Keratinocyte (primary cell): ENCODE measurements around the gene CCDC24.

Experiments
- CTCF ChIP-seq, 3 experiments: IDR thresholded peaks in 1 of 3; conservative IDR thresholded peaks in 1 of 3; optimal IDR thresholded peaks in 1 of 3; 2 replicates in 2 of 3; 3 replicates in 1 of 3; pipeline versions ENCODE3 to v1.5.1; 2011; ENCODE audit warnings: low read length in 3 of 3, mild to moderate bottlenecking in 3 of 3, moderate library complexity in 2 of 3, control low read depth in 1 of 3, inconsistent platforms in 1 of 3; ENCODE audit not compliant: insufficient read depth in 2 of 3; ENCODE audit errors: extremely low read depth in 1 of 3
- EZH2 ChIP-seq: IDR thresholded peaks from one replicate; pipeline ENCODE4 v1.6.1; 2012; ENCODE audit warnings: inconsistent platforms, mild to moderate bottlenecking, low read length, moderate library complexity

GRCh38 chr1:44034976-44035716 lies 43.7 kb downstream of the CCDC24 start:
- TF ChIP-seq CTCF (optimal IDR thresholded peaks at IDR 0.05 in 1 of 3, IDR thresholded peaks at IDR 0.05 in 1 of 3, conservative IDR thresholded peaks at IDR 0.05 in 1 of 3; ENCODE audit: extremely low read depth in 1 of 3, insufficient read depth in 2 of 3, low read length in 3 of 3) (no peak), EZH2 (no peak)
